ENCODE measurements around the gene DBR1. TPM values are rescaled to one million over a fixed set of nuclear protein-coding genes. Genes with fewer than 3 reads are reported as not detected.

DBR1 gene
- total and polyA plus RNA-seq, 9 of the 15 experiments (the other 6 are each of a cell fraction or from before 2014, with no cell fraction given) = 2.7 to 14.1 (median 10.9) TPM

DNA sequence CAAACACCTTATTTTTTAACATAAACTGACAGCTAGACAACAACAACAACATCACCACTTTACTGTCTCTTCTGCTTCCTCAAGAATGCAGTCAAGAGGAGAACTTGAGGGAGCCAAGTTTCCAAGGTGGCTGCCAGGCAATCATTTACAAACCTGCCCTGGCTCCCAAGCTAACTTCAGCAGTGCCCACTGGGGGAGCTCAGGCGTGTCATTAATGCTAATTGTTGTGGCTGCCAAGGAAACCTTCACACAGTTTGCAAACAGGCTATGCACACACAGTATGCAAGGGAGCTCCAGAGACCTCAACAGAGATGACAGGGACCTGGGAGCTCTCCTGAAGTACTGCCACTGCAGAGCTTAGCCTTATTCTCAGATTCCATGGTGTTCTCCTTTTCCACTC is 61.4 kb downstream of the DBR1 start (continued):
- no peak for TF ChIP-seq MYBL2 (IDR thresholded peaks at IDR 0.05; ENCODE audit: low read depth)
- no peak for TF ChIP-seq MYBL2 (CRISPR knock-in tag; IDR thresholded peaks at IDR 0.05; ENCODE audit: borderline replicate concordance)
- no peak for TF ChIP-seq TBL1XR1 (IDR thresholded peaks at IDR 0.05; ENCODE audit: low read length in 2 of 2)
- TF ChIP-seq, protein P1, sequence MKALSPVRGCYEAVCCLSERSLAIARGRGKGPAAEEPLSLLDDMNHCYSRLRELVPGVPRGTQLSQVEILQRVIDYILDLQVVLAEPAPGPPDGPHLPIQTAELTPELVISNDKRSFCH (CRISPR knock-in tag; IDR thresholded peaks at IDR 0.05) = no peak
- TF ChIP-seq, protein P1 (tag; IDR thresholded peaks at IDR 0.05) = no peak
- TF ChIP-seq SP2 (IDR thresholded peaks at IDR 0.05; ENCODE audit: extremely low read depth, low read depth, low read length, poor library complexity, severe bottlenecking) = no peak
- TF ChIP-seq ZNF76 (CRISPR knock-in tag; IDR thresholded peaks at IDR 0.05; ENCODE audit: borderline replicate concordance) = no peak
- no peak for TF ChIP-seq ZC3H8 (IDR thresholded peaks at IDR 0.05)
- TF ChIP-seq NR2C2 (CRISPR knock-in tag; IDR thresholded peaks at IDR 0.05) = no peak
- TF ChIP-seq NR2C2 (tag; IDR thresholded peaks at IDR 0.05) = no peak

DNA sequence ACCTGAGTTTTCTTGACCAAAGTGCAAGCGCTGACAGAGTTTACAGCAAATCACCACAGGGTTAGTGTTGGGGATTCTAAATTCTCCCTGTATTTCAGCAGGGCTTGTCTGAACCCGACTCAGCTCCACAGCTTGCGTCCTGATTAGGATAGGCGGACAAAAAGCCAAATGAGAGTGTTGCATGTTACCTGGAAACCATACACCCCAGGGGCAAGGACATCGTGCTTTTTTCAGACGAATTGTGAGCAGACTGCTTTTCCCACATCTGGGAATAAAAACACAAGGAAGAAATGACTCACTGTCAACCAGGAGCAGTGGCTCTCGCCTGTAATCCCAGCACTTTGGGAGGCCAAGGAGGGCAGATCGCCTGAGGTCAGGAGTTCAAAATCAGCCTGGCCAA is 62.4 kb downstream of the DBR1 start:
- H3K9ac ChIP-seq (ENCODE audit: insufficient read depth in 1 of 2, low read depth in 2 of 2, low read length in 2 of 2) = no peak overlapping the region
- peaks cover 5 to 14% of the 10 kb centered on the region in 2 experiments; a peak in 4 of 5 replicates for H3K4me1 ChIP-seq (replicated peaks in 1 of 2; ENCODE audit: control insufficient read depth in 2 of 2, insufficient read depth in 2 of 2, low read length in 2 of 2)
- in situ Hi-C loops (cut with MboI) = no loop called here
- H3K36me3 ChIP-seq (ENCODE audit: control insufficient read depth, insufficient read depth, low read length) = no peaks in the 10 kb centered on the region
- H3K4me3 ChIP-seq = no peak overlapping the region
- intact Hi-C loops (cut with micrococcal nuclease) = no loop called here
- H2AFZ ChIP-seq (ENCODE audit: low read depth, low read length) = no peak overlapping the region
- H3K27me3 ChIP-seq (ENCODE audit: control insufficient read depth in 2 of 2, insufficient read depth in 2 of 2, low read length in 2 of 2) = no peaks in the 10 kb centered on the region; a peak in 1 of 5 replicates
- no peaks in the 10 kb centered on the region for H3K9me3 ChIP-seq (replicated peaks; ENCODE audit: control insufficient read depth, insufficient read depth, low read depth, low read length)
- DNase-seq (ENCODE audit: extremely low read depth in 1 of 4, low spot score in 3 of 4) (no peak), ATAC-seq (no peak), FAIRE-seq (no peak)
- no peaks in the 10 kb centered on the region for H3K79me2 ChIP-seq (ENCODE audit: control insufficient read depth, insufficient read depth, low read length)
- no TSS peak for BruUV-seq (replicated peaks)
- TF ChIP-seq ZKSCAN3 (CRISPR knock-in tag; IDR thresholded peaks at IDR 0.05) = no peak
- TF ChIP-seq KLF10 (CRISPR knock-in tag; IDR thresholded peaks at IDR 0.05) = no peak
- TF ChIP-seq MCM3 (IDR thresholded peaks at IDR 0.05) = no peak
- TF ChIP-seq, protein P2, sequence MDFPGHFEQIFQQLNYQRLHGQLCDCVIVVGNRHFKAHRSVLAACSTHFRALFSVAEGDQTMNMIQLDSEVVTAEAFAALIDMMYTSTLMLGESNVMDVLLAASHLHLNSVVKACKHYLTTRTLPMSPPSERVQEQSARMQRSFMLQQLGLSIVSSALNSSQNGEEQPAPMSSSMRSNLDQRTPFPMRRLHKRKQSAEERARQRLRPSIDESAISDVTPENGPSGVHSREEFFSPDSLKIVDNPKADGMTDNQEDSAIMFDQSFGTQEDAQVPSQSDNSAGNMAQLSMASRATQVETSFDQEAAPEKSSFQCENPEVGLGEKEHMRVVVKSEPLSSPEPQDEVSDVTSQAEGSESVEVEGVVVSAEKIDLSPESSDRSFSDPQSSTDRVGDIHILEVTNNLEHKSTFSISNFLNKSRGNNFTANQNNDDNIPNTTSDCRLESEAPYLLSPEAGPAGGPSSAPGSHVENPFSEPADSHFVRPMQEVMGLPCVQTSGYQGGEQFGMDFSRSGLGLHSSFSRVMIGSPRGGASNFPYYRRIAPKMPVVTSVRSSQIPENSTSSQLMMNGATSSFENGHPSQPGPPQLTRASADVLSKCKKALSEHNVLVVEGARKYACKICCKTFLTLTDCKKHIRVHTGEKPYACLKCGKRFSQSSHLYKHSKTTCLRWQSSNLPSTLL (IDR thresholded peaks at IDR 0.05) = no peak
- no peak for TF ChIP-seq HDAC6 (IDR thresholded peaks at IDR 0.05; ENCODE audit: low read depth, low read length)
- TF ChIP-seq HMGN3 (IDR thresholded peaks at IDR 0.05; ENCODE audit: borderline replicate concordance, extremely low read depth, insufficient read length, low read depth, low read length) = no peak
- POLR2A ChIA-PET = no interaction called here
- no peaks in the 10 kb centered on the region for H4K20me1 ChIP-seq (replicated peaks; ENCODE audit: control insufficient read depth, insufficient read depth, low read length)
- 3% methylated on average over 8 of the region's 8 CpGs for WGBS (ENCODE audit: insufficient coverage, low coverage, missing lambda C conversion rate)
- H3K9me1 ChIP-seq (ENCODE audit: control insufficient read depth, insufficient read depth, low read length) = peaks cover 2% of the 10 kb centered on the region
- H3K27ac ChIP-seq (ENCODE audit: extremely low read depth, low read depth, low read length) = no peak overlapping the region
- no peak overlapping the region for H3K4me2 ChIP-seq (ENCODE audit: insufficient read depth, low read length)
- CTCF ChIA-PET (ENCODE audit: low intra/inter-chr PET ratio) = no interaction called here

All from K562 (cell line).